GM10266 (cell line): ENCODE results near the gene AKAP13.

ENCODE experiments used
- DNase-seq: peaks from one replicate; pipeline ENCODE4 v3.0.0; 2012; ENCODE audit errors: extremely low spot score
- CTCF ChIP-seq: IDR thresholded peaks from 2 replicates; pipeline ENCODE4 v1.5.1; 2012; ENCODE audit warnings: mild to moderate bottlenecking, low read depth; ENCODE audit not compliant: control insufficient read depth, insufficient read depth; ENCODE audit errors: missing control alignments

The AKAP13 gene

GRCh38 chr15:85380812-85381642, 624 bp downstream of the AKAP13 start:
- no peak for TF ChIP-seq CTCF
- DNase-seq = peak; percentile 69

DNA sequence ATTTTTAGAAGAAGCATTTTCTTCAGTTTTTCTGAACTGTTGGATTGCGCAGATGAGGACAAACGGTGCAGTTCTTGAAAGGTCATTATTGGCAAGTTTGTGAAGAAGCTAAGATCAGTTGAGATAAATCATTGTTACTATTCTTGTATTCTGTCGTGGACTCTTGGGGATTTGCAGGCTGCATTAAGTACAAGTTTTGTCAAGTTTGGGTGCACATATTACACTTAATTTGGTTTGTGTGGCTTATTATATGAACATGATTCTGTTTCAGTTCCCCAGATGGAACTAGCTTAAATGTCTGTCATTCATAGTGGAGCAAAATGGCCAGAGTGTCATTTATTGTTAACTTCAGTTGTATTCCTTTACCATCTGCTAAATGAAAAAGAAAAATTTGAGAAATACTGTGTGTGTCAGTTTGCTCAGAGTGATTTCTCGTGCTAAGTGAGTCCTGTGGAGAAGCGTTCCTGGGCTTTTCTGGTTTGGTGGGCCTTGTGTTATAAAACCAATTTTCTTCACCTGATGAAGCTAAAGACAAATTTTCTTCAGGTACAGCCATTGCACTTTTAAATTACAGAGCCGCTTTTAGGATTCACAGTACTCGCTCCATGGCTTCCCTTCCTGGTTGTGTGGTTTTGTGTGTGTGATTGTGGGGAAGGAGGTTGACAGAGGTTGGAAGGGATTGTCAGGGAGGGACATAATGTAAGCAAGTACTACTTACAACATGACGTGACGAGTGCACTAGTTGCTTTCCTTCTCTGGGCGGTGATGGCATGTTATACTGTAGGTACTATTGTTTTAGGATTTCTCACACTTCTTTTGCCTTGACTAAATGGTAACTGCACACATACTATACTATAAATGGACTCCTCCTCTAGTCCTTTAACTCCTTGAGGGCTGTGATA, 1.7 kb downstream of the AKAP13 start:
- DNase-seq = no peak
- TF ChIP-seq CTCF = no peak

- no peak for DNase-seq
These were observed 2.5 kb downstream of the AKAP13 start for GRCh38 chr15:85382942-85383341.

GRCh38 chr15:85383470-85384148, 3.2 kb downstream of the AKAP13 start:
- TF ChIP-seq CTCF = no peak
- DNase-seq = no peak

More at GRCh38 chr15:85382942-85383341, 2.5 kb downstream of the AKAP13 start:
- TF ChIP-seq CTCF = no peak

GRCh38 chr15:85386261-85386660, 5.9 kb downstream of the AKAP13 start:
- no peak for DNase-seq
- TF ChIP-seq CTCF = no peak

DNA sequence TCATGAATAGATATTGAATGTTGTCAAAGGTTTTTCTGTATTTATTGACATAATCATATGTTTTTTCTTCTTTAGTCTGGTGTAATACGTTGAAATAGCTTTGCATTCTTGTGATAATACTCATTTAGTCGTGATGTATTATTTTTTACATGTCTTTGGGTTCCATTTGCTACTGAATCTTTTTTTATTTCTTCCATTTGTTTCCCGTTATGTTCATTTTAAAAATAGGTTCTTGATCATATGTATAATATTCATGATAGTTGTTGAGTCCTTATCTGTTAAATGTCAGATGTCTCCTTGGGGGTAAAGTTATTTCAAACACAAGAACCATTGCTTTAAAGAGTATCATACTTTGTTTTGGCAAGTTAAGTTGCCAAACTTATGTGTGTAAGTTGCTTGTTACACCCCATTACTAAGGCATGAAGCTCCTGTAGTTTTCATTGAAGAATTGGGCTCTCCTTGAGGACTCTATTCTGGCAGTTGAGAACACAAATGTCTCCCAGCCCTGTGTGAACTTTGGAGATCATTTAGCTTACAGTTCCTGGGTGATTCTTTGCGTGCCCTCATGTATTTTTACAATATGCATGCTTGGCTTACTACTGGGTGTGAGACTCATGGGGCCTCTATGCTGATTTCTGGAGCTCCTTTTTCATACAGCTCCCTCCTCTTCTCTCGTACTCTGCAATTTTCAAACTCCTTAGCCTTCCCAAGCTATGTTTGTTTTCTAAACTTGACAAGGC, 8.3 kb downstream of the AKAP13 start:
- no peak for DNase-seq
- no peak for TF ChIP-seq CTCF
